ENCODE measurements around the gene LCE4A. TPM values are rescaled to one million over a fixed set of nuclear protein-coding genes. Genes with fewer than 3 reads are reported as not detected.

Gene LCE4A
- total RNA-seq, 1 experiment from 2014 or later = not detected

- no peak for TF ChIP-seq EZH2phosphoT487 (IDR thresholded peaks at IDR 0.05; ENCODE audit: borderline replicate concordance, low read length)
- TF ChIP-seq EZH2 (IDR thresholded peaks at IDR 0.05; ENCODE audit: low read length, unreplicated experiment) = no peak
- no peak for TF ChIP-seq CTCF (conservative IDR thresholded peaks at IDR 0.05; ENCODE audit: low read depth, low read length)
- H3K27me3 ChIP-seq (ENCODE audit: low read length) = peaks cover 24% of the 10 kb centered on the region
- H3K4me1 ChIP-seq (ENCODE audit: insufficient read depth, low read length) = no peaks in the 10 kb centered on the region
- CTCF ChIA-PET = no interaction called here
- H3K79me2 ChIP-seq (ENCODE audit: low read length) = no peaks in the 10 kb centered on the region
- H3K4me2 ChIP-seq (ENCODE audit: low read length) = no peak within 1 kb of the TSS
- no peaks in the 10 kb centered on the region for H3K9me3 ChIP-seq (ENCODE audit: low read length)
- no peaks in the 10 kb centered on the region for H3F3A ChIP-seq (ENCODE audit: low read length, unreplicated experiment)
- no peak within 1 kb of the TSS for H3K4me3 ChIP-seq (ENCODE audit: low read length)
- intact Hi-C loops (cut with micrococcal nuclease) = no loop called here
- no peak within 1 kb of the TSS for H3K9ac ChIP-seq (ENCODE audit: low read length)
- H3K9me2 ChIP-seq (replicated peaks; ENCODE audit: low read length) = no peaks in the 10 kb centered on the region
- H4K20me1 ChIP-seq (ENCODE audit: low read length) = no peaks in the 10 kb centered on the region
- no TSS peak for BruUV-seq (replicated peaks)
- H3K36me3 ChIP-seq (ENCODE audit: low read depth, low read length) = no peaks in the 10 kb centered on the region
- DNase-seq (no peak), ATAC-seq (no peak)
- H2AFZ ChIP-seq (ENCODE audit: low read length) = no peak within 1 kb of the TSS
- H3K27ac ChIP-seq (ENCODE audit: low read length) = no peak within 1 kb of the TSS
- POLR2A ChIA-PET (ENCODE audit: unreplicated experiment) = no interaction called here
These were observed 10.0 kb upstream of the LCE4A start, which contains the start of gene LCE2A for GRCh38 chr1:152697701-152698600. TSS of gene LCE2A (plus strand) at chr1:152698345. CDS start at chr1:152698902, 557 bp downstream.

- no peak overlapping the region for H3K4me3 ChIP-seq (ENCODE audit: low read length)
- no peaks in the 10 kb centered on the region for H3F3A ChIP-seq (ENCODE audit: low read length, unreplicated experiment)
- H2AFZ ChIP-seq (ENCODE audit: low read length) = no peak overlapping the region
- H4K20me1 ChIP-seq (ENCODE audit: low read length) = no peaks in the 10 kb centered on the region
- CTCF ChIA-PET = no interaction called here
- POLR2A ChIA-PET (ENCODE audit: unreplicated experiment) = no interaction called here
- no peaks in the 10 kb centered on the region for H3K4me1 ChIP-seq (ENCODE audit: insufficient read depth, low read length)
- no peak for ATAC-seq
- peaks cover 27% of the 10 kb centered on the region for H3K27me3 ChIP-seq (ENCODE audit: low read length)
- H3K9me3 ChIP-seq (ENCODE audit: low read length) = no peaks in the 10 kb centered on the region
- intact Hi-C loops (cut with micrococcal nuclease) = no loop called here
- TF ChIP-seq CTCF (conservative IDR thresholded peaks at IDR 0.05; ENCODE audit: low read depth, low read length) = no peak
- TF ChIP-seq EZH2 (IDR thresholded peaks at IDR 0.05; ENCODE audit: low read length, unreplicated experiment) = no peak
- TF ChIP-seq EZH2phosphoT487 (IDR thresholded peaks at IDR 0.05; ENCODE audit: borderline replicate concordance, low read length) = no peak
- DNase-seq = no peak
- H3K79me2 ChIP-seq (ENCODE audit: low read length) = no peaks in the 10 kb centered on the region
- no peaks in the 10 kb centered on the region for H3K9me2 ChIP-seq (replicated peaks; ENCODE audit: low read length)
- H3K36me3 ChIP-seq (ENCODE audit: low read depth, low read length) = no peaks in the 10 kb centered on the region
- H3K9ac ChIP-seq (ENCODE audit: low read length) = no peak overlapping the region
- BruUV-seq (replicated peaks) = no TSS peak
- no peak overlapping the region for H3K27ac ChIP-seq (ENCODE audit: low read length)
- H3K4me2 ChIP-seq (ENCODE audit: low read length) = no peak overlapping the region
These were observed 8.2 kb upstream of the LCE4A start for GRCh38 chr1:152699746-152700145.

GRCh38 chr1:152718238-152718637, 10.3 kb downstream of the LCE4A start:
- POLR2A ChIA-PET (ENCODE audit: unreplicated experiment) = interaction anchor here (0.6 kb wide), 1 partner anchor 393 kb away, joined by 4 read pairs; no protein-coding TSS in a partner anchor
- Histone ChIP-seq H3K9me2 (replicated peaks; ENCODE audit: low read length) (no peaks in the 10 kb centered on the region), H4K20me1 (ENCODE audit: low read length) (no peaks in the 10 kb centered on the region), H3K4me2 (ENCODE audit: low read length) (no peak overlapping the region), H3K27me3 (ENCODE audit: low read length) (peaks cover 20% of the 10 kb centered on the region; the same call in 1 of the 2 replicates), H3K9ac (ENCODE audit: low read length) (no peak overlapping the region), H3K9me3 (ENCODE audit: low read length) (no peaks in the 10 kb centered on the region), H3K4me1 (ENCODE audit: insufficient read depth, low read length) (no peaks in the 10 kb centered on the region), H3K4me3 (ENCODE audit: low read length) (no peak overlapping the region), H3K36me3 (ENCODE audit: low read depth, low read length) (no peaks in the 10 kb centered on the region), H3F3A (ENCODE audit: low read length, unreplicated experiment) (no peaks in the 10 kb centered on the region), H2AFZ (ENCODE audit: low read length) (no peak overlapping the region), H3K79me2 (ENCODE audit: low read length) (no peaks in the 10 kb centered on the region), H3K27ac (ENCODE audit: low read length) (no peak overlapping the region)
- CTCF ChIA-PET = no interaction called here
- TF ChIP-seq EZH2 (IDR thresholded peaks at IDR 0.05; ENCODE audit: low read length, unreplicated experiment) (no peak), CTCF (conservative IDR thresholded peaks at IDR 0.05; ENCODE audit: low read depth, low read length) (no peak), EZH2phosphoT487 (IDR thresholded peaks at IDR 0.05; ENCODE audit: borderline replicate concordance, low read length) (no peak)
- no peak for DNase-seq
- intact Hi-C loops (cut with micrococcal nuclease) = no loop called here
- BruUV-seq (replicated peaks) = no TSS peak
- no peak for ATAC-seq
